Gastroesophageal sphincter (tissue), 4 donors: ENCODE results near the gene OR11L1. TPM values are rescaled to one million over a fixed set of nuclear protein-coding genes. Genes with fewer than 3 reads are reported as not detected.

ENCODE experiments used
- ATAC-seq: fragments of 150-250 bp; one replicate; pipeline ENCODE4 v1.9.1; 2016; ENCODE audit warnings: mild to moderate bottlenecking, moderate library complexity
- H3K27ac ChIP-seq, 4 donors: fragments of 200-600 bp; sonication (generic) in 3 of 4; 1 replicate in 3 of 4; 2 replicates in 1 of 4; pipeline ENCODE4 v1.5.1; 2016 to 2019
- H3K27me3 ChIP-seq: fragments of 200-600 bp; sonication (generic); one replicate; pipeline ENCODE4 v1.5.1; 2019
- H3K36me3 ChIP-seq, 2 donors: fragments of 200-600 bp; sonication (generic); one replicate each; pipeline ENCODE4 v1.5.1; 2019; ENCODE audit warnings: control low read depth in 1 of 2
- H3K4me1 ChIP-seq, 3 donors: fragments of 200-600 bp; sonication (generic); 1 replicate in 2 of 3; 2 replicates in 1 of 3; pipeline ENCODE4 v1.5.1; 2016 to 2019; ENCODE audit warnings: control low read depth in 2 of 3
- H3K4me3 ChIP-seq, 2 donors: fragments of 200-600 bp; sonication (generic); one replicate each; pipeline ENCODE4 v1.5.1; 2019; ENCODE audit warnings: mild to moderate bottlenecking in 1 of 2, moderate library complexity in 1 of 2
- H3K9me3 ChIP-seq, 3 donors: fragments of 200-600 bp; sonication (generic); one replicate each; pipeline ENCODE4 v1.5.1; 2017 to 2019; ENCODE audit warnings: control low read depth in 2 of 3
- EP300 ChIP-seq: sonication (generic); formaldehyde crosslinking; IDR thresholded peaks from one replicate; pipeline ENCODE4 v1.6.1; 2017; ENCODE audit warnings: antibody characterized with exemption, mild to moderate bottlenecking
- POLR2A ChIP-seq, 2 donors: fragments of 450-650 bp; IDR thresholded peaks; one replicate each; pipeline ENCODE4 v1.6.1; 2017; ENCODE audit warnings: antibody characterized with exemption in 2 of 2, mild to moderate bottlenecking in 2 of 2, moderate library complexity in 1 of 2
- POLR2AphosphoS5 ChIP-seq: sonication (generic); formaldehyde crosslinking; IDR thresholded peaks from one replicate; pipeline ENCODE4 v1.6.1; 2017; ENCODE audit warnings: antibody characterized with exemption
- WGBS, 2 donors: methylation state at CpG; one replicate each; pipeline ENCODE4 v1.1.5; 2018; ENCODE audit warnings: low coverage in 1 of 2; 5-methylcytosine and 5-hydroxymethylcytosine counted together
- total RNA-seq, 4 donors: library from RNA; depleted of rRNA; stranded (reverse); fragments of >200 nt; gene quantifications; one replicate each; pipeline ENCODE4 v1.1.0, GENCODE V29; 2016
- TF ChIP-seq, protein P1 (sequence below), 4 experiments: fragments of 200-600 bp in 2 of 4; fragments of 450-650 bp in 2 of 4; sonication (generic) in 1 of 4; IDR thresholded peaks; one replicate each; pipeline ENCODE4 v1.5.1; 2017 to 2019; ENCODE audit warnings: antibody characterized with exemption in 4 of 4, mild to moderate bottlenecking in 2 of 4, moderate library complexity in 2 of 4

OR11L1 gene
- total RNA-seq, result not detected

GRCh38 chr1:247841796-247842195 lies at the start of gene OR11L1:
OR11L1 (minus strand) TSS chr1:247841896; CDS start chr1:247841896, 0 bp downstream.
- no peaks in the 10 kb centered on the region for H3K36me3 ChIP-seq
- ATAC-seq, result no peak
- no peak within 1 kb of the TSS for H3K4me3 ChIP-seq
- no peaks in the 10 kb centered on the region for H3K9me3 ChIP-seq
- WGBS, 2 donors, result 78 to 92% methylated on average over 2 of the region's 2 CpGs
- no peak within 1 kb of the TSS for H3K27ac ChIP-seq
- no peak for TF ChIP-seq EP300
- TF ChIP-seq, protein P1, sequence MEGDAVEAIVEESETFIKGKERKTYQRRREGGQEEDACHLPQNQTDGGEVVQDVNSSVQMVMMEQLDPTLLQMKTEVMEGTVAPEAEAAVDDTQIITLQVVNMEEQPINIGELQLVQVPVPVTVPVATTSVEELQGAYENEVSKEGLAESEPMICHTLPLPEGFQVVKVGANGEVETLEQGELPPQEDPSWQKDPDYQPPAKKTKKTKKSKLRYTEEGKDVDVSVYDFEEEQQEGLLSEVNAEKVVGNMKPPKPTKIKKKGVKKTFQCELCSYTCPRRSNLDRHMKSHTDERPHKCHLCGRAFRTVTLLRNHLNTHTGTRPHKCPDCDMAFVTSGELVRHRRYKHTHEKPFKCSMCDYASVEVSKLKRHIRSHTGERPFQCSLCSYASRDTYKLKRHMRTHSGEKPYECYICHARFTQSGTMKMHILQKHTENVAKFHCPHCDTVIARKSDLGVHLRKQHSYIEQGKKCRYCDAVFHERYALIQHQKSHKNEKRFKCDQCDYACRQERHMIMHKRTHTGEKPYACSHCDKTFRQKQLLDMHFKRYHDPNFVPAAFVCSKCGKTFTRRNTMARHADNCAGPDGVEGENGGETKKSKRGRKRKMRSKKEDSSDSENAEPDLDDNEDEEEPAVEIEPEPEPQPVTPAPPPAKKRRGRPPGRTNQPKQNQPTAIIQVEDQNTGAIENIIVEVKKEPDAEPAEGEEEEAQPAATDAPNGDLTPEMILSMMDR (IDR thresholded peaks at IDR 0.05), result no peak
- no peak for TF ChIP-seq POLR2AphosphoS5
- no peak for TF ChIP-seq POLR2A (IDR thresholded peaks at IDR 0.05)
- H3K4me1 ChIP-seq, result no peaks in the 10 kb centered on the region
- no peaks in the 10 kb centered on the region for H3K27me3 ChIP-seq

- Histone ChIP-seq H3K36me3 (no peaks in the 10 kb centered on the region), H3K4me1 (no peaks in the 10 kb centered on the region), H3K27ac (no peak overlapping the region), H3K27me3 (no peaks in the 10 kb centered on the region), H3K9me3 (no peaks in the 10 kb centered on the region), H3K4me3 (no peak overlapping the region)
- no peak for ATAC-seq
- TF ChIP-seq, protein P1 (IDR thresholded peaks at IDR 0.05), result no peak
- TF ChIP-seq EP300 (no peak), POLR2AphosphoS5 (no peak), POLR2A (IDR thresholded peaks at IDR 0.05) (no peak)
- WGBS, 2 donors, result 77 to 84% methylated on average over 9 of the region's 10 CpGs
Observed at GRCh38 chr1:247884797-247885413, 43.2 kb upstream of the OR11L1 start.

DNA sequence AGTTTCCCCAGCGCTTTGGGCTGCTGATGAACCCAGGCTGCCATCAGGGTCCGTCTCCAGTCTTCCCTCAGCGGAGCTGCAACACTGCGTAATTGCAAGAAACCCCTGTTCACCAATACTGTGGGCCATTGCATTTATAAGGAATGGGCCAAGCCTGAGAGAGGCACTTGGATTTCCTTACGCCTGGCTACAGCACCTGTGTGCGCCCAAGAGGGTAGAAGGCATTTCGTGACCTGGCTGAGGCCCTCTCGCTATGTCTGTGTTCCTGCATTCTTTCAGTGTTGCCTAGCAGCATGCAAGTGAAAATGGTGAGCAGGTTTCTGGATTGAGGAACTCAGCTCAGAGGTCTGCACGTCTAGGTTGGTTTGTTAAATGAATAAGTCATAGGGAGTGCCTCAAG lies 41.6 kb upstream of the OR11L1 start:
- H3K4me3 ChIP-seq, result no peak overlapping the region
- WGBS, 2 donors, result 76 to 87% methylated on average over 4 to 9 of the region's 9 CpGs
- TF ChIP-seq POLR2A (IDR thresholded peaks at IDR 0.05) (no peak), EP300 (no peak), POLR2AphosphoS5 (no peak)
- TF ChIP-seq, protein P1 (IDR thresholded peaks at IDR 0.05), result no peak
- H3K4me1 ChIP-seq, result no peaks in the 10 kb centered on the region
- H3K36me3 ChIP-seq, result no peaks in the 10 kb centered on the region
- no peaks in the 10 kb centered on the region for H3K27me3 ChIP-seq
- no peak for ATAC-seq
- no peak overlapping the region for H3K27ac ChIP-seq
- no peaks in the 10 kb centered on the region for H3K9me3 ChIP-seq

DNA sequence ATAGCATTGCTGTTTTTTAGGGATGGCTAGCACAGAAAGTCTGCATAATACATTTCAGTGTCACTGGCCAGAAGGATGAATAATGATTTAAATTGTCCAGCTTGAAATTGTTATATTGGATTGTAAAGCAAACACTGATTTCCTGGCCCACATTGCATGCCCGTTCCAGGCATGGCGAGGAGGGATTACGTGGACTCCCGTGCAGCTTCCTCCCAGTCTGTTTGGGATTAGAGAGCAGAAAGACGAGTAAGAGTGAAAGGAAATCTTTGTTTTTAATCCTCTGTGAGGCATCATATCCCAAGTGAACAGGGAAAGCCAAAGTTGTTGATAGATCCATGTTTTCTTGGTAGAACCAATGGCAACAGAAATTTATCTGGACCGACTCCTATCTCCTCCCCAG lies 23.7 kb upstream of the OR11L1 start:
- H3K36me3 ChIP-seq, result no peaks in the 10 kb centered on the region
- no peak for TF ChIP-seq POLR2AphosphoS5
- TF ChIP-seq EP300, result no peak
- TF ChIP-seq, protein P1 (IDR thresholded peaks at IDR 0.05), result no peak
- TF ChIP-seq POLR2A (IDR thresholded peaks at IDR 0.05), result no peak
- H3K27me3 ChIP-seq, result peaks cover 5% of the 10 kb centered on the region
- no peaks in the 10 kb centered on the region for H3K9me3 ChIP-seq
- H3K27ac ChIP-seq, result no peak overlapping the region
- no peaks in the 10 kb centered on the region for H3K4me1 ChIP-seq
- 56 to 89% methylated on average over 5 to 6 of the region's 6 CpGs for WGBS, 2 donors
- H3K4me3 ChIP-seq, result no peak overlapping the region
- ATAC-seq, result no peak

DNA sequence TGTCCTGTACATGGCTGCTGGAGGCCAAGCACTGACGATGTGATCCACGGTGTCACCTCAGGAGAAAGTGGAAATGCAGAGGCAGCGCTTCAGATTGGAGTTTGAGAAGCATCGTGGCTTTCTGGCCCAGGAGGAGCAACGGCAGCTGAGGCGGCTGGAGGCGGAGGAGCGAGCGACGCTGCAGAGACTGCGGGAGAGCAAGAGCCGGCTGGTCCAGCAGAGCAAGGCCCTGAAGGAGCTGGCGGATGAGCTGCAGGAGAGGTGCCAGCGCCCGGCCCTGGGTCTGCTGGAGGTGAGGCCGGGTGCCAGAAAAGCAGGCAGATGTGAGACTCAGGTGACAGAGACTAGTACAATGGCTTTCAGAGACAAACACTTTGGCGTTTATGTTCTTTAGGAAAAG lies 22.9 kb upstream of the OR11L1 start:
- 80 to 100% methylated on average over 1 to 15 of the region's 17 CpGs for WGBS, 2 donors
- Histone ChIP-seq H3K9me3 (no peaks in the 10 kb centered on the region), H3K36me3 (no peaks in the 10 kb centered on the region), H3K4me1 (no peaks in the 10 kb centered on the region), H3K4me3 (no peak overlapping the region), H3K27ac (no peak overlapping the region), H3K27me3 (peaks cover 5% of the 10 kb centered on the region)
- ATAC-seq, result no peak
- TF ChIP-seq POLR2AphosphoS5 (no peak), EP300 (no peak), POLR2A (IDR thresholded peaks at IDR 0.05) (no peak)
- TF ChIP-seq, protein P1 (IDR thresholded peaks at IDR 0.05), result no peak
